ENCODE measurements around the gene DIAPH1. TPM values are rescaled to one million over a fixed set of nuclear protein-coding genes. Genes with fewer than 3 reads are reported as not detected.

The DIAPH1 gene
- total RNA-seq, 1 experiment from 2014 or later = 117 TPM

- no peaks in the 10 kb centered on the region; the same call in 1 of the 2 replicates for H3K79me2 ChIP-seq (ENCODE audit: insufficient read depth, low read length)
- peaks cover 5% of the 10 kb centered on the region; the same call in 1 of the 2 replicates for H3K4me1 ChIP-seq (ENCODE audit: insufficient read depth, low read length)
- H2AFZ ChIP-seq (ENCODE audit: low read length) = no peak overlapping the region
- WGBS (ENCODE audit: extremely low coverage, insufficient read length, low lambda C conversion rate) = no CpG with 5 or more reads among the region's 4 CpGs
- Mint-ChIP-seq H3K27me3 (ENCODE audit: low read depth) (peaks cover 23% of the 10 kb centered on the region), H3K4me1 (peaks cover 36 to 41% of the 10 kb centered on the region in 2 experiments), H3K36me3 (ENCODE audit: insufficient read depth in 1 of 3, low read depth in 3 of 3) (peaks cover 5 to 10% (median 8%) of the 10 kb centered on the region in 3 experiments; a peak in 4 of 7 replicates), H3K4me3 (peak overlapping the region; percentile 76 to 88), H3K9me3 (no peaks in the 10 kb centered on the region), H3K27ac (peak overlapping the region; percentile 16 to 67 (median 46); a peak in 5 of 7 replicates)
- H3K4ac ChIP-seq (ENCODE audit: low read depth, low read length) = no peak overlapping the region
- no peak overlapping the region for H3K27ac ChIP-seq (ENCODE audit: insufficient read length, low read depth, low read length)
- H3T11ph ChIP-seq (ENCODE audit: low read length) = no peak overlapping the region
- no peak overlapping the region for H3K56ac ChIP-seq (ENCODE audit: insufficient read length, low read depth, low read length)
- no peak overlapping the region for H2BK5ac ChIP-seq (ENCODE audit: insufficient read length, low read length)
- no peak overlapping the region for H4K5ac ChIP-seq (ENCODE audit: insufficient read length, low read depth, low read length)
- H2BK20ac ChIP-seq (ENCODE audit: low read depth, low read length, poor library complexity, severe bottlenecking) = no peak overlapping the region
- TF ChIP-seq, protein P1, sequence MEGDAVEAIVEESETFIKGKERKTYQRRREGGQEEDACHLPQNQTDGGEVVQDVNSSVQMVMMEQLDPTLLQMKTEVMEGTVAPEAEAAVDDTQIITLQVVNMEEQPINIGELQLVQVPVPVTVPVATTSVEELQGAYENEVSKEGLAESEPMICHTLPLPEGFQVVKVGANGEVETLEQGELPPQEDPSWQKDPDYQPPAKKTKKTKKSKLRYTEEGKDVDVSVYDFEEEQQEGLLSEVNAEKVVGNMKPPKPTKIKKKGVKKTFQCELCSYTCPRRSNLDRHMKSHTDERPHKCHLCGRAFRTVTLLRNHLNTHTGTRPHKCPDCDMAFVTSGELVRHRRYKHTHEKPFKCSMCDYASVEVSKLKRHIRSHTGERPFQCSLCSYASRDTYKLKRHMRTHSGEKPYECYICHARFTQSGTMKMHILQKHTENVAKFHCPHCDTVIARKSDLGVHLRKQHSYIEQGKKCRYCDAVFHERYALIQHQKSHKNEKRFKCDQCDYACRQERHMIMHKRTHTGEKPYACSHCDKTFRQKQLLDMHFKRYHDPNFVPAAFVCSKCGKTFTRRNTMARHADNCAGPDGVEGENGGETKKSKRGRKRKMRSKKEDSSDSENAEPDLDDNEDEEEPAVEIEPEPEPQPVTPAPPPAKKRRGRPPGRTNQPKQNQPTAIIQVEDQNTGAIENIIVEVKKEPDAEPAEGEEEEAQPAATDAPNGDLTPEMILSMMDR (conservative IDR thresholded peaks at IDR 0.05) = no peak
- H3K4me2 ChIP-seq (ENCODE audit: insufficient read depth, insufficient read length, low read length) = peak overlapping the region; percentile 91
- H3K9ac ChIP-seq (ENCODE audit: extremely low read depth, insufficient read length, low read length) = no peak overlapping the region
- H3K14ac ChIP-seq (ENCODE audit: insufficient read depth, low read length) = no peak overlapping the region
- H2BK12ac ChIP-seq (ENCODE audit: insufficient read length, low read depth, low read length) = no peak overlapping the region
- H2BK15ac ChIP-seq (ENCODE audit: low read depth, low read length) = no peak overlapping the region
- peaks cover 8% of the 10 kb centered on the region; the same call in 1 of the 2 replicates for H3K27me3 ChIP-seq (ENCODE audit: insufficient read depth, low read length)
- no peaks in the 10 kb centered on the region for H3K79me1 ChIP-seq (ENCODE audit: insufficient read depth, low read depth, low read length, poor library complexity, severe bottlenecking)
- peaks cover 9% of the 10 kb centered on the region for H3K23me2 ChIP-seq (ENCODE audit: insufficient read length, low read depth, low read length, poor library complexity, severe bottlenecking)
- no peaks in the 10 kb centered on the region for H3K9me3 ChIP-seq (ENCODE audit: control insufficient read depth, low read depth, low read length)
- no peak overlapping the region for H4K8ac ChIP-seq (replicated peaks; ENCODE audit: insufficient read length, low read depth, low read length)
- no peak overlapping the region for H3K23ac ChIP-seq (ENCODE audit: insufficient read length, low read depth, low read length)
- H2BK120ac ChIP-seq (ENCODE audit: low read depth, low read length, poor library complexity, severe bottlenecking) = no peak overlapping the region
- DNase-seq = no peak
- no peak overlapping the region for H3K18ac ChIP-seq (ENCODE audit: insufficient read length, low read depth, low read length)
- no peak overlapping the region for H4K91ac ChIP-seq (ENCODE audit: insufficient read length, low read depth, low read length)
- no peaks in the 10 kb centered on the region for H4K20me1 ChIP-seq (ENCODE audit: control insufficient read depth, insufficient read depth, insufficient read length)
- no peak overlapping the region for H2AK5ac ChIP-seq (ENCODE audit: insufficient read length, low read length)
Observed at GRCh38 chr5:141484310-141484640, 134.5 kb downstream of the DIAPH1 start.

Measured in H9 (cell line).